Stomach smooth muscle (tissue), 2 donors: ENCODE results near the gene GP1BA.

ENCODE experiments used
- H3K27ac ChIP-seq: one replicate; pipeline ENCODE4 v1.7.0; 2013; ENCODE audit warnings: mild to moderate bottlenecking, low read length, inconsistent platforms
- H3K27me3 ChIP-seq, 2 donors: one replicate each; pipeline ENCODE4 v1.7.0; 2013; ENCODE audit warnings: low read length in 2 of 2; ENCODE audit not compliant: insufficient read depth in 2 of 2, control insufficient read depth in 1 of 2
- H3K36me3 ChIP-seq, 2 donors: one replicate each; pipeline ENCODE4 v1.7.0; 2013; ENCODE audit warnings: low read length in 2 of 2; ENCODE audit not compliant: control insufficient read depth in 2 of 2, insufficient read depth in 2 of 2
- H3K4me1 ChIP-seq: one replicate; pipeline ENCODE4 v1.7.0; 2013; ENCODE audit warnings: low read length; ENCODE audit not compliant: control insufficient read depth, insufficient read depth
- H3K4me3 ChIP-seq, 2 donors: one replicate each; pipeline ENCODE4 v1.7.0; 2013; ENCODE audit warnings: low read length in 2 of 2
- H3K9ac ChIP-seq, 2 donors: one replicate each; pipeline ENCODE4 v1.7.0; 2013; ENCODE audit warnings: low read length in 2 of 2, mild to moderate bottlenecking in 1 of 2
- H3K9me3 ChIP-seq, 2 donors: one replicate each; pipeline ENCODE4 v1.7.0; 2013; ENCODE audit warnings: low read length in 2 of 2; ENCODE audit not compliant: control insufficient read depth in 2 of 2
- donor health status: healthy.
- donor health status: Pancreatic carcinoma.

The GP1BA gene

GRCh38 chr17:4931963-4932362 lies at the start of gene GP1BA:
TSS of gene GP1BA (plus strand) at chr17:4932277. CDS start at chr17:4932605, 328 bp downstream.
- no peak within 1 kb of the TSS for H3K9ac ChIP-seq
- peaks cover 9% of the 10 kb centered on the region for H3K4me1 ChIP-seq
- no peaks in the 10 kb centered on the region for H3K9me3 ChIP-seq
- no peak within 1 kb of the TSS for H3K27ac ChIP-seq
- no peak within 1 kb of the TSS for H3K4me3 ChIP-seq
- no peaks in the 10 kb centered on the region for H3K27me3 ChIP-seq
- H3K36me3 ChIP-seq = peaks cover 2 to 8% of the 10 kb centered on the region in 2 donors

- peaks cover 29 to 31% of the 10 kb centered on the region in 2 donors for H3K36me3 ChIP-seq
- no peaks in the 10 kb centered on the region for H3K9me3 ChIP-seq
- H3K4me3 ChIP-seq = no peak overlapping the region
- no peaks in the 10 kb centered on the region for H3K27me3 ChIP-seq
- H3K4me1 ChIP-seq = no peaks in the 10 kb centered on the region
- no peak overlapping the region for H3K27ac ChIP-seq
- no peak overlapping the region for H3K9ac ChIP-seq
Measured at GRCh38 chr17:4884489-4884888, 47.6 kb upstream of the GP1BA start.

GRCh38 chr17:4886830-4887229 lies 45.2 kb upstream of the GP1BA start:
- Histone ChIP-seq H3K4me1 (no peaks in the 10 kb centered on the region), H3K27ac (no peak overlapping the region), H3K4me3 (no peak overlapping the region), H3K36me3 (peaks cover 42 to 47% of the 10 kb centered on the region in 2 donors), H3K27me3 (no peaks in the 10 kb centered on the region), H3K9me3 (no peaks in the 10 kb centered on the region), H3K9ac (no peak overlapping the region)

GRCh38 chr17:4887581-4887980 lies 44.5 kb upstream of the GP1BA start:
- H3K27me3 ChIP-seq = no peaks in the 10 kb centered on the region
- no peak overlapping the region for H3K4me3 ChIP-seq
- peaks cover 45 to 47% of the 10 kb centered on the region in 2 donors for H3K36me3 ChIP-seq
- no peak overlapping the region for H3K27ac ChIP-seq
- no peaks in the 10 kb centered on the region for H3K9me3 ChIP-seq
- no peaks in the 10 kb centered on the region for H3K4me1 ChIP-seq
- H3K9ac ChIP-seq = no peak overlapping the region

- no peaks in the 10 kb centered on the region for H3K27me3 ChIP-seq
- H3K4me3 ChIP-seq = no peak overlapping the region
- H3K36me3 ChIP-seq = peaks cover 50 to 51% of the 10 kb centered on the region in 2 donors
- no peaks in the 10 kb centered on the region for H3K4me1 ChIP-seq
- no peak overlapping the region for H3K27ac ChIP-seq
- no peaks in the 10 kb centered on the region for H3K9me3 ChIP-seq
- no peak overlapping the region for H3K9ac ChIP-seq
Measured at GRCh38 chr17:4891411-4892410, 40.4 kb upstream of the GP1BA start.

- Histone ChIP-seq H3K9ac (no peak overlapping the region), H3K4me3 (no peak overlapping the region), H3K27ac (no peak overlapping the region), H3K4me1 (no peaks in the 10 kb centered on the region), H3K9me3 (no peaks in the 10 kb centered on the region), H3K36me3 (peaks cover 48 to 51% of the 10 kb centered on the region in 2 donors), H3K27me3 (no peaks in the 10 kb centered on the region)
Measured at GRCh38 chr17:4892499-4893221, 39.4 kb upstream of the GP1BA start.

GRCh38 chr17:4893272-4893671 lies 38.8 kb upstream of the GP1BA start:
- Histone ChIP-seq H3K9me3 (no peaks in the 10 kb centered on the region), H3K4me3 (no peak overlapping the region), H3K27me3 (no peaks in the 10 kb centered on the region), H3K9ac (no peak overlapping the region), H3K27ac (no peak overlapping the region), H3K4me1 (no peaks in the 10 kb centered on the region), H3K36me3 (peaks cover 48 to 51% of the 10 kb centered on the region in 2 donors)

GRCh38 chr17:4893721-4894560 lies 38.1 kb upstream of the GP1BA start:
- peaks cover 6% of the 10 kb centered on the region for H3K4me1 ChIP-seq
- H3K4me3 ChIP-seq = no peak overlapping the region
- H3K9ac ChIP-seq = no peak overlapping the region
- H3K36me3 ChIP-seq = peaks cover 48 to 51% of the 10 kb centered on the region in 2 donors
- peaks cover 5% of the 10 kb centered on the region in 2 donors for H3K27me3 ChIP-seq
- no peaks in the 10 kb centered on the region for H3K9me3 ChIP-seq
- no peak overlapping the region for H3K27ac ChIP-seq

- Histone ChIP-seq H3K36me3 (peaks cover 48 to 51% of the 10 kb centered on the region in 2 donors), H3K4me1 (peaks cover 18% of the 10 kb centered on the region), H3K4me3 (no peak overlapping the region), H3K27me3 (peaks cover 12 to 17% of the 10 kb centered on the region in 2 donors), H3K9me3 (no peaks in the 10 kb centered on the region), H3K27ac (no peak overlapping the region), H3K9ac (no peak overlapping the region)
Measured at GRCh38 chr17:4895121-4895520, 37.0 kb upstream of the GP1BA start.

GRCh38 chr17:4895657-4896331 lies 36.3 kb upstream of the GP1BA start:
- Histone ChIP-seq H3K4me3 (no peak overlapping the region), H3K9ac (no peak overlapping the region), H3K36me3 (peaks cover 41 to 45% of the 10 kb centered on the region in 2 donors), H3K9me3 (no peaks in the 10 kb centered on the region), H3K4me1 (peaks cover 21% of the 10 kb centered on the region), H3K27me3 (peaks cover 19 to 24% of the 10 kb centered on the region in 2 donors), H3K27ac (no peak overlapping the region)
